GM18951 (cell line): Measurements from ENCODE around the gene FAM177B.

Experiments used
- POLR2A ChIP-seq: IDR thresholded peaks from 4 replicates; pipeline ENCODE4 v1.6.1; 2011; ENCODE audit warnings: mild to moderate bottlenecking; ENCODE audit not compliant: insufficient read length, insufficient read depth; ENCODE audit errors: extremely low read depth
- in situ Hi-C: fragments of 300-500 bp; cut with MboI; formaldehyde crosslinking; loops from one replicate; pipeline ENCODE4 v1.12.0; 2022; ENCODE audit warnings: low sequenced_read_pairs, mixed read lengths, inconsistent platforms; ENCODE audit not compliant: unreplicated experiment

Gene FAM177B

DNA sequence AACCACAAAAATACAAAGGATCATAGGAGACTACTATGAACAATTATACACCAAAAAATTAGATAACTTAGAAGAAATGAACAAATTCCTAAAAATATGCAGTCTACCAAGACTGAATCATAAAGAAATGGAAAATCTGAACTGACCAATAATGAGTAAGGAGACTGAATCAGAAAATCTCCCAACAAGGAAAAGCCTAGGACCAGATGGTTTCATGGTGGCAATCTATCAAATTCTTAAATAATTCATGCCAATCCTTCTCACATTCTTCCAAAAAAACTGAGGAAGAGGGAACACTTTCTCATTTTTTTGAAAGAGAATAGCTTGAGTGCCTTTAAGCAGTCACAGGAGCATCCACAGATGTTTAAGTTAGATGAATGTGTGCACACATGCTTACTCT is 46.0 kb downstream of the FAM177B start:
- in situ Hi-C loops = loop anchor here (25.0 kb wide), 1 partner anchor 304 kb away; no protein-coding TSS in a partner anchor
- no peak for TF ChIP-seq POLR2A

DNA sequence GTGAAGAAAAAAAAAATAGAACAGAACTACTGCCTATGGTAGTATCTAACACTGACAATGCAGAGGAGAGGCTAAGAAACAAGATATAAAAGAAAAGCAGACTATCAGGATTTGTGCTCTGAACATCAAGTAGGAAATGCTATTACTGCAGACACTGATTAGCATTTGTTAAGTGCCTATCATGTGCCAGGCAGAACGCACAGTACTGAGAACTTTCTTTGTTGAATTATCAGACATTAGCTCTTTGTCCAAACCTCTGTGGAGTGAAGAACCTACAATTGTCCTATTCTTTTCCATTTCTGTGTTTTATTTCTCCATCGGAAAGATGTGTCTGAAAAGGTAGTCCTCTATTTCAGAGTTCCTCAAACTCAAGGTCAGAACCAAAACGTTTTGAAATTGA is 47.4 kb downstream of the FAM177B start:
- in situ Hi-C loops = loop anchor here (25.0 kb wide), 1 partner anchor 303 kb away; no protein-coding TSS in a partner anchor
- TF ChIP-seq POLR2A = no peak

DNA sequence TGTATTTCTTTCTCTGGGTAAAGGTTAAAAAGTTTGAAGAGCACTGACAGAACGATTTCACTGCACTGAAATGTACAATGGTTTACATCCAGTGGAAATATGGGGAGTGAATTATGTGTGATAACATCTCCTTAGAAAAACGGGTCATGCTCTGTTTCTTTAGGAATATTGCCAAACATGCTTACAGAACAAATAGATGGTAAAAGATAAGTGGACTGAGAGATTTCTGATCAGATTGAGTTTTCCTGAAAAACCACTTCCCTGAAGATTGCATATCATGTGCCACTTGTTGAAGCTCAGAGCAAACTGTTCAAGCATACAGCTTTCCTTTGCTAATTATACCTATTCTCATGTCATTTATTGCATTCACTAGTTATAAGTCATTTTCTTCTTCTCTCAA is 47.9 kb downstream of the FAM177B start:
- TF ChIP-seq POLR2A = no peak
- in situ Hi-C loops = loop anchor here (25.0 kb wide), 1 partner anchor 302 kb away; no protein-coding TSS in a partner anchor

DNA sequence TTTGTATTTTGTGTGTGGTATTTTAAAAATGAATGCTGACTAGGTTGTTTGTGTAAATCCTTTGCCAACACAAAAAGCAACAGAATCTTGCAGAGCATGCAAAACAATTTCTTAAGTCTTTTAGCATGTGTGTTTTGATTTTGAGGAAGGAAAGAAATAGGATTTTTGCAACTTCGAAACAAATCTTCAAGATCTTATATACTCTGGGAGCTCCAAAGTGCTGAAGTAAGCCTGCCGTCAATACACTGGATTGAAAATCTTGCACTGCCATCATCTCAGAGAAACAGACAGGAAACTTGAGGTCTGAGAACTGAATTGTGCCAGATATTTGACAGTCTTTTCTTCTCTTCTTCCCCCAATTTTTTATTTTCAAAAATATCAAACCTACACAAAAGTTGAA is 48.5 kb downstream of the FAM177B start:
- in situ Hi-C loops = loop anchor here (25.0 kb wide), 1 partner anchor 302 kb away; no protein-coding TSS in a partner anchor
- TF ChIP-seq POLR2A = no peak

DNA sequence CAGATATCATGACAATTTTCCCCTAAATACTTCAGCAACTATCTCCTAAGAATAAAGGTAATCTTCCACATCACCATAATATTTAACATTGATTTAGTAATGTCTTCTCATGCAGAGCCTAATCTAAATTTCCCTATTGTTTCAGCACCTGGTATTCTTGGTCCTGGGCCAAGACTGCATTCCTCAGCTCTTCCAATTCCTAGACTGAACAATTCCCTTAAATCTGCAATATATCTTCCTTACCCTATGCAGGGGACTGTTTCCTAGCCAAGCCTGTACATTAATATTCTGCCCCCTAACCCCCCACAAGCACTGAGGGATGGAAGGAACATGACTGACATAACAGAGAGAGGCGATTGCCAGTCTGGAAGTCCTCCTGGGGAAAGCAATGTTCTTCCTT is 49.1 kb downstream of the FAM177B start:
- in situ Hi-C loops = loop anchor here (25.0 kb wide), 1 partner anchor 301 kb away; no protein-coding TSS in a partner anchor
- TF ChIP-seq POLR2A = no peak

DNA sequence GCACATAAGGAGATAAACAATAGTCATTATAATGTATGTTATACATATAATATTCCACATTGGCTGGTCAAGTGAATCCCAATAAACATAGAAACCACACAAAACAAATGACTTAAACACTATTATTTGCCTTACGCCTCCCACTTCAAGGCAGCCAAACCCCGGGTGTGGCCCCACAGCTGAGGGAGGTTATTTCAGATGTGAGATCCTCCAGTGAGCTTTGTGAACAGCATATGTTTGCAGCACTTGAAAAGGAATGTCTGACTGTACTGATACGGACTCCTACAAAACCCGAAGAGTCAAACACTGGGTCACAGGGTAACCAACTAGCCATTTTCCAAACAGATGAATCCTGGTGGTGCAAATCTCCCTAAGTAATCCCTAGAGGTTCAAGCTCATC is 50.7 kb downstream of the FAM177B start:
- no peak for TF ChIP-seq POLR2A
- in situ Hi-C loops = loop anchor here (25.0 kb wide), 1 partner anchor 300 kb away; no protein-coding TSS in a partner anchor

DNA sequence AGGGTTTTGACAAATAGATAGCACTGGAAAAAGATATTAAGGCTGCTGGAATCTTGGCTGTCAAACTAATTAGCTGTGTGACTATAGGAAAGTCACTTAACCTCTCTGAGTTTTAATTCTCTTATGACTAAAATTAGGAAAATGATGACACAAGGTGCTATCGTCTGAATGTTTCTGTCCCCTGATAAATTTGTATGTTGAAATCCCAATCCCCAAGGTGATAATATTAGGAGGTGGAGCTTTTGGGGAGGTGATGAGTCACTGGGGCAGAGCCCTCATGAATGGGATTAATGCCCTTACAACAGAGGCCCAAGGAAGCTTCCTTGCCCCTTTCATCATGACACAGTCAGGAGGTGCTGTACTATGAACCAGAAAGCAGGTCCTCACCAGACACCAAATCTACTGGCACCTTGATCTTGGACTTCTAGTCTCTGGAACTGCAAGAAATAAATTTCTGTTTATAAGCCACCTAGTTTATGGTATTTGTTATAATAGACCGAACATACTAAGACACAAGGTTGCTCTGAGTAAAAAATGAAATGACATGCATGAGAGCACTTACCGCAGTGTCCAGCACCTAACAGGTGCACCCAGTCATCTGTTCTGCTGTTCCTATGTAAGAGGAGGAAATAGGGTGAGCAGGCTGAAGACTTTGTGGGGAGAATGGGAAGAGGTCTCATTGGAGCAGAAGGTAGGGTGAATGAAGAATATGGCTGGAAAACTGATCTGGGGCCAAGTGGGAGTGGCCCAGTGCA is 51.6 kb downstream of the FAM177B start:
- in situ Hi-C loops = loop anchor here (25.0 kb wide), 1 partner anchor 299 kb away; no protein-coding TSS in a partner anchor
- no peak for TF ChIP-seq POLR2A

DNA sequence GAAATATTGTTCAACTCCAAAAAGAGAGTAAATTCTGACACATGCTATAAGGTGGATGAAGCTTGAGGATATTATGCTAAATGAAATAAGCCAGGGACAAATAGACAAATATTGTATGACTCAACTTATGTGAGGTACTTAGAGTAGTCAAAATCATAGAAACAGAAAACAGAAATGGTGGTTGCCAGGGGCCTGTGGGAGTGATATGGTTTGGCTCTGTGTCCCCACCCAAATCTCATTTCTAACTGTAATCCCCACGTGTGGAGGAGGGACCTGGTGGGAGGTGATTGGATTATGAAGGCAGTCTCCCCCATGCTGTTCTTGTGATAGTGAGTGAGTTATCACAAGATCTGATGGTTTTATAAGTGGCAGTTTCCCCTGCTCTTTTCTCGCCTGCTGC is 53.1 kb downstream of the FAM177B start:
- in situ Hi-C loops = loop anchor here (25.0 kb wide), 1 partner anchor 297 kb away; no protein-coding TSS in a partner anchor
- no peak for TF ChIP-seq POLR2A

DNA sequence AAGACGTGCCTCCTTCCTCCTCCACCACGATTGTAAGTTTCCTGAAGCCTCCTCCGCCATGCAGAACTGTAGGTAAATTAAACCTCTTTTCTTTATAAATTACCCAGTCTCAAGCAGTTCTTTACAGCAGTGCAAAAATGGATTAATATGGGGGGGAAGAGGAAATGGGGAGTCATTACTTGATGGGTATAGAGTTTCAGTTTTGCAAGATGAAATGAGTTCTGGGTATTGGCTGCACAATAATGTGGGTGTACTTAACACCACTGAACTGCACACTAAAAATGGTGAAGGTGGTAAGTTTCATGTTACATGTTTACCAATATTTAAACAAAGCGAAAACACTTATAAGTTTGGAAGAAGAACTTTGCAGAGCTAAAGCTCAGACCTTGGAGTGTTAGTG is 53.5 kb downstream of the FAM177B start:
- in situ Hi-C loops = loop anchor here (25.0 kb wide), 1 partner anchor 297 kb away; no protein-coding TSS in a partner anchor
- no peak for TF ChIP-seq POLR2A

DNA sequence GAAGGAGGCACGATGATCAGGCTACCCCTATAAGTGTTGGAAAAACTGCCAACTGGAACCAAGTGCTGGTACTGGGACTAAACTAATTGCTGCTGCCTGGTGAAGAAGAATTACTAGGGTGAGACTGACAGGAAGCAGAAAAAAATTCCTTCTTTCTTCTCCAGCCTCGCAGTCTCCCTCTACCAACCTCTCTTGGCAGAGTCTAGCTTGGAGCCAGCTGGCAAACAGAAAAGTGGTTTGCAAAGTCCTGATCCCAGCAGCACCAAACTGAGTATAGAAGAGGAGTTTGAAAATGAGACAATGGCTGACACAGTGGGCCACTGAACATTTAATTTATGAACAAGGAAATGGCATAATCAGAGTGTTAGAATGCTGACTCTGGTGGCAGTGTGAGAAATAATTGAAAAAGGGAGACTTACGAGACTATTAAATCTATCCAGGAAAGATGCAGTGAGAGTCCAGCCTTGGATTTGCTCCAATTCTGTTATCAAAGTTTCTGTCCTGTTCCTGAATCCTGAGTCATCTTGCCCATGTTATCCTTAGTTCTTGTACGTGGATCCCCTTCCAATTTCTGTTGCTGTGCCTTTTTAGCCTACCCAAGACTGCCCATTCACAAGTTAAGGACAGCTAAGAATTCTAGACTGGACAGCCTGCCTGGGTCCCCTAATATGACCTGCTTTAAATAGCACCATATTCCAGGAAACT is 54.2 kb downstream of the FAM177B start:
- TF ChIP-seq POLR2A = no peak
- in situ Hi-C loops = loop anchor here (25.0 kb wide), 1 partner anchor 296 kb away; no protein-coding TSS in a partner anchor

DNA sequence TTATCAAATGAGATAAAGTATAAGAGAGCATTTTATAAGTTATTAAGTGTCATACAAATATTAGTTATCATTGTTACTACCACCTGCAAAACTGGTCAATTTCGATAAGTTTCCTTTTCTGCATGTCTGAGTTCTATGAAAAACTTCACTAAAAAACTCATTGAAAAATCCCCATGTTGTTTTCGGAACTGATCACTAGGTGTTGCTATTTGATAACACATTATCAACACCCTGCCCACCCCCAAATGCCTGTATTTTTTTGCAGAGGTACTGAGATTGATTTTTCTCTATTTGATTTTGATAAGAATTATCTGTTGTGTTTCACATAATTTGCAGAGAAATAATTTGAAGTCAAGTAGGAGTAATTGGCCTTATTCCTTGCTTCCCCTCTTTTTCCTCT is 55.7 kb downstream of the FAM177B start:
- TF ChIP-seq POLR2A = no peak
- in situ Hi-C loops = loop anchor here (25.0 kb wide), 1 partner anchor 295 kb away; no protein-coding TSS in a partner anchor

DNA sequence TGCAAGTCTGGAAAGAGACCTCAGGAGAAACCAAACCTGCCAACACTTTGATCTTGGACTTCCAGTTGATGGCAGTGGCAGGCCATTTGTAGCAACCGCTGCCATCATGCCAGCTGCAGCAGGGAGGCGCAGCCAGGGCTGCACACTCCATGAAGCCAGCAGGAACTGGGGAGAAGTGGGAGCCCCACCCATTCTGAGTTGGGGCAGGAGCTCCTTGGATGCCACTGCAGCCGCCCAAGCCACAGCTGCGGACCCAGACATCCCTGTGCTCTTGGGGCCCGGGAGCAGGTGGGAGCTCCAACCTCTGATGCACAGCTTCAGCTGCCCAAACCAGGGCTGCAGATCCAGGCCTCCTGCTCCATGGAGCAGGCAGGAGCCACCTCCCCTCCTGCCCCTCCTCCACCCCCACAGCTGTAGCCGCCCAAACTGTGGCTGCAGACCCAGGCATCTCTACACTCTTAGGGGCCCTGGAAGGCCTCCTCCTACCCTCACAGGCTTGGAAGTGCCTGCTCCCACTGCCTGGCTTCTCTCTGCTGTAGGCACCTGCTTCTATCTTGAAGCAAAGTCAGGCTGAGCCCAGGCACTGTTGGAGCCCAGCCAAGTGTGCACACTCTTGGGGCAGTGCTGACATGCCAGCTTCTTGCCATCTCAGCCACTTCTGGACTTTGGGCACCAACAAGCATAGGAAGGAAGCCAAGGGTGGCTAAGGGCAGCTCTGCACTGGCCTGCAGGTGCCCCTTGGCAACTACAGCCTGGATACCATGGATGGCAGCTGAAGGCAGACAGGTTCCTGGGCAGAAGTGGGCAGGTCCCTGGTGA is 57.9 kb downstream of the FAM177B start:
- no peak for TF ChIP-seq POLR2A
- in situ Hi-C loops = loop anchor here (25.0 kb wide), 1 partner anchor 292 kb away; no protein-coding TSS in a partner anchor
